ENCODE results near the gene ALOX5.
"Not testable (repeated sequence)": the region's sequence is repeated elsewhere in the genome, so short reads cannot be mapped to it uniquely, and the experiment has no call there.

ALOX5 gene

GRCh38 chr10:45468079-45468478 lies 94.1 kb downstream of the ALOX5 start:
- no peak for DNase-seq (ENCODE audit: low read depth)

GRCh38 chr10:45470098-45471012 lies 96.3 kb downstream of the ALOX5 start:
- DNase-seq (ENCODE audit: low read depth) = peak; percentile 1

- no peak for DNase-seq (ENCODE audit: low read depth)
Measured at GRCh38 chr10:45471059-45471458, 97.0 kb downstream of the ALOX5 start.

DNA sequence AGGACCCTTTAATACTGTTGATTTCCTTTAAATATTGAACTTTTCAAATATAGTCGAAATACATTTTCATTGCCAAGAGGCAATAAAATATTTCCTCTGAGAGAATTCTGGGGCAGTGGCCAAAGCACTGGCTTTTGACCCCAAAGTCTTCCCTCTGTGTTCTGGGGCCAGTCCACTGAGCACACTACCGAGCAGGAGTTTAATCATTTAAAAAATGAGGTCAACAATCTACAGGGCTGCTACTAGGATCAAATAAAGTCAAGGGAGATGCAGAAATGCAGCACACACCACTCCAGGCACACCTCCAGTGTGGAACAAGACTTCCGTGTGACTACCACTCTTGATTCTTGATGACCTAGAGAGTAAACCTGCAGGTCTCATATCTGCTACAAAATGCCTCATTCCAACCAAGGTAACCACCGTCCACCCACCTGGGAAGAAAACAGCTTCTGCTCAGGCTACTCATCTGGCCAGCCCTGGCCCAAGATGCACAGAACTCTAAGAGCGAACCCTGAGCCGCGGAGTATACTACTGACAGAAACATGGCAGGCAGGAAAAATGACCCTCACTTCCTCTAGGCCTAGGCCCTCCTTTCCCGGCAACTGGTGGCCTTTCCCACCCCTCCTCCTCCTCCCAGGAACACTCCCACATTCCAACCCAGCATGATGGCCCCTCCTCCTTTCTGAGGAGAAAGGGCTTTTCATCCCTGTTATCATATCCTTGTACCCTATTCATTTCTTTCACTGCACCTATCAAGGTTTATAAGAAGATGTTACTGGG lies 97.7 kb downstream of the ALOX5 start:
- no peak for DNase-seq (ENCODE audit: low read depth)

DNA sequence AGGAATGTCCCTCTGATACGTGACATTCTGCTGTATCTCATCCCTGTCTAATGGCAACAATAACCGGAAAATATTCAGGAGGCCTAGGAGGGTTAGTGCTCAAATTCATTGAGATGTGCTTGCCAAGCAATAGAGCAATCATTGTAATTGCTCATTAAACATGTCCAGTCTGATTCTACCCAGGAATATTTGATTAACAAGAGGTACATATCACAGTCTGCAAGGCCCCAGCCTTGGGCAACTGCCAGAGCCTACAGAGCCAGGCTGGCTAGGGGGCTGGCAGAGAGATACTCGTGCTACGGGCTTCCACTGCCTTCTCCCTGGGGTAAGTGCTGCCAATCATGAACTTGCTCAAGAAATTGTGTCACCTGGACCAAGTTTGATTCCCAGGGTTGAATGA lies 99.1 kb downstream of the ALOX5 start:
- no peak for DNase-seq (ENCODE audit: low read depth)

- no peak for DNase-seq (ENCODE audit: low read depth)
Measured at GRCh38 chr10:45476559-45476958, 102.5 kb downstream of the ALOX5 start.

GRCh38 chr10:45480294-45480693 lies 106.3 kb downstream of the ALOX5 start:
- DNase-seq (ENCODE audit: low read depth) = no peak

GRCh38 chr10:45481100-45481499 lies 107.1 kb downstream of the ALOX5 start:
- not testable (repeated sequence) for DNase-seq (ENCODE audit: low read depth)

- DNase-seq (ENCODE audit: low read depth) = no peak
Measured at GRCh38 chr10:45483002-45483401, 109.0 kb downstream of the ALOX5 start.

GRCh38 chr10:45487735-45488134 lies 113.7 kb downstream of the ALOX5 start:
- no peak for DNase-seq (ENCODE audit: low read depth)

- DNase-seq (ENCODE audit: low read depth) = no peak
Measured at GRCh38 chr10:45488365-45488764, 114.3 kb downstream of the ALOX5 start.

GRCh38 chr10:45490277-45490676 lies 116.3 kb downstream of the ALOX5 start:
- no peak for DNase-seq (ENCODE audit: low read depth)

- no peak for DNase-seq (ENCODE audit: low read depth)
Measured at GRCh38 chr10:45491061-45491460, 117.0 kb downstream of the ALOX5 start.

All from stimulated activated CD8-positive, alpha-beta memory T cell treated with anti-CD3 and anti-CD28 coated beads, Interleukin-4, amount 100 ng/mL, for 24 hours (primary cell).